ENCODE measurements around the gene FRAS1. TPM values are rescaled to one million over a fixed set of nuclear protein-coding genes. Genes with fewer than 3 reads are reported as not detected.

The FRAS1 gene
- total RNA-seq, 1 experiment from 2014 or later = 13.1 TPM

DNA sequence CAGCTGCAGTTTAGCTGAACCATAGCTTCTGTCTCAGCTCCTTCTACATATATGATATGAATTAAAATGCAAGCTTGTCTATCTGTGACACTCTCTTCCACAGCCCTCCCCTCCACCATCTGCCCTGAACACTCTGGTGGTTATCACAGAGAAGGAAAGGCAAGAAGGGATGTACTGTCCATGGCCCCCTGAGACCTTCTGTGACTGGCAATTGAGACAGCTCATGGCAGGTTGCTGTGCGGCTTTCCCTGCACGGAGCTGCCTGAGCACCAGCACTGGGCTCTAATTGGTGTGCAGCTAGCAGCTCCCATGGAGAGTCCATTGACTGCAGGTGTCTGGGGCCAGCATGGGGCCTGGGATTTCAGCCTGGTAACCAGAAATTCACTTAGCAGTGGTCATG lies 384.6 kb downstream of the FRAS1 start:
- DNase-seq = no peak
- no peaks in the 10 kb centered on the region for H3K4me1 ChIP-seq (replicated peaks; ENCODE audit: insufficient read depth)
- no peaks in the 10 kb centered on the region for H3K79me2 ChIP-seq (ENCODE audit: low read depth)
- TF ChIP-seq CTCF (conservative IDR thresholded peaks at IDR 0.05) (no peak), EZH2 (IDR thresholded peaks at IDR 0.05; ENCODE audit: low read depth) (no peak)
- no peaks in the 10 kb centered on the region for H3K27me3 ChIP-seq (ENCODE audit: insufficient read depth, low read depth)
- ChIA-PET POLR2A (ENCODE audit: unreplicated experiment) (no interaction called here), CTCF (no interaction called here)
- no peaks in the 10 kb centered on the region for H3K36me3 ChIP-seq (ENCODE audit: low read depth)
- H3K9me3 ChIP-seq (ENCODE audit: insufficient read depth, low read depth) = no peaks in the 10 kb centered on the region
- H3K9me2 ChIP-seq (ENCODE audit: insufficient read depth) = no peaks in the 10 kb centered on the region
- no peak overlapping the region for H2AFZ ChIP-seq
- no peaks in the 10 kb centered on the region for H3F3A ChIP-seq (ENCODE audit: insufficient read depth, low read depth)
- H3K27ac ChIP-seq = no peak overlapping the region
- BruUV-seq (replicated peaks) = no TSS peak
- no peak overlapping the region for H3K4me2 ChIP-seq
- intact Hi-C loops (cut with micrococcal nuclease; ENCODE audit: unreplicated experiment) = no loop called here
- H4K20me1 ChIP-seq (ENCODE audit: insufficient read depth) = no peaks in the 10 kb centered on the region
- H3K4me3 ChIP-seq = no peak overlapping the region

- ChIA-PET CTCF (no interaction called here), POLR2A (ENCODE audit: unreplicated experiment) (no interaction called here)
- no peaks in the 10 kb centered on the region for H3F3A ChIP-seq (ENCODE audit: insufficient read depth, low read depth)
- intact Hi-C loops (cut with micrococcal nuclease; ENCODE audit: unreplicated experiment) = no loop called here
- no peak overlapping the region for H3K4me3 ChIP-seq
- H3K79me2 ChIP-seq (ENCODE audit: low read depth) = no peaks in the 10 kb centered on the region
- H3K4me2 ChIP-seq = no peak overlapping the region
- no peaks in the 10 kb centered on the region for H3K4me1 ChIP-seq (replicated peaks; ENCODE audit: insufficient read depth)
- H3K9me3 ChIP-seq (ENCODE audit: insufficient read depth, low read depth) = no peaks in the 10 kb centered on the region
- TF ChIP-seq EZH2 (IDR thresholded peaks at IDR 0.05; ENCODE audit: low read depth) = no peak
- no peak for TF ChIP-seq CTCF (conservative IDR thresholded peaks at IDR 0.05)
- H3K9me2 ChIP-seq (ENCODE audit: insufficient read depth) = no peaks in the 10 kb centered on the region
- no peaks in the 10 kb centered on the region for H4K20me1 ChIP-seq (ENCODE audit: insufficient read depth)
- no peaks in the 10 kb centered on the region for H3K36me3 ChIP-seq (ENCODE audit: low read depth)
- no peak overlapping the region for H3K27ac ChIP-seq
- BruUV-seq (replicated peaks) = no TSS peak
- no peak for DNase-seq
- no peak overlapping the region for H2AFZ ChIP-seq
- no peaks in the 10 kb centered on the region for H3K27me3 ChIP-seq (ENCODE audit: insufficient read depth, low read depth)
Measured at GRCh38 chr4:78446619-78447018, 389.5 kb downstream of the FRAS1 start.

DNA sequence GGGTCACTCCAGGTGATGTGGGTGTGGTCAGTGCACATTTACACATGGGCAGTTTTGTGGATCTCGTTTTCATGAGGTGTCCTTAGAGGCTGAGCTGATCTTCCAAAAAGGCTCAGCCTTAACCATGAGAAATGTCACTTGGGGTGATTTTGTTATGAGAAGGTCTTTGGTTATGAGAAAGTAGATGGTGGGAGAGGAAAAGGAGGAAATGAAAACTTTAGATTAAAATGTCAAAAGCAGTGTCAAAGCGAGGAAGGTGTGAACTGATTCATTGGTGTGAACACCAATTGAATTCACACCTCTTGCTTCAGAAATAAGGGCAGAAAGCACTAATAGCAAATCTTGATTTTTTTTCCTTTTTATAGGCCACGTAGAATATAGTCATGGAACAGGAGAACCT lies 394.3 kb downstream of the FRAS1 start:
- ChIA-PET CTCF (no interaction called here), POLR2A (ENCODE audit: unreplicated experiment) (no interaction called here)
- no peaks in the 10 kb centered on the region for H3F3A ChIP-seq (ENCODE audit: insufficient read depth, low read depth)
- H3K36me3 ChIP-seq (ENCODE audit: low read depth) = no peaks in the 10 kb centered on the region
- H2AFZ ChIP-seq = no peak overlapping the region
- no peaks in the 10 kb centered on the region for H3K27me3 ChIP-seq (ENCODE audit: insufficient read depth, low read depth)
- H3K4me2 ChIP-seq = no peak overlapping the region
- H3K4me1 ChIP-seq (replicated peaks; ENCODE audit: insufficient read depth) = no peaks in the 10 kb centered on the region
- intact Hi-C loops (cut with micrococcal nuclease; ENCODE audit: unreplicated experiment) = no loop called here
- BruUV-seq (replicated peaks) = no TSS peak
- DNase-seq = no peak
- H3K79me2 ChIP-seq (ENCODE audit: low read depth) = no peaks in the 10 kb centered on the region
- no peaks in the 10 kb centered on the region for H3K9me2 ChIP-seq (ENCODE audit: insufficient read depth)
- H3K9me3 ChIP-seq (ENCODE audit: insufficient read depth, low read depth) = no peaks in the 10 kb centered on the region
- H3K4me3 ChIP-seq = no peak overlapping the region
- no peaks in the 10 kb centered on the region for H4K20me1 ChIP-seq (ENCODE audit: insufficient read depth)
- no peak overlapping the region for H3K27ac ChIP-seq
- TF ChIP-seq CTCF (conservative IDR thresholded peaks at IDR 0.05) (no peak), EZH2 (IDR thresholded peaks at IDR 0.05; ENCODE audit: low read depth) (no peak)
